Endodermal cell (in vitro differentiated cells): ENCODE results near the gene METTL2A. TPM values are rescaled to one million over a fixed set of nuclear protein-coding genes. Genes with fewer than 3 reads are reported as not detected.
A peak's percentile ranks its signal among the peaks of the same experiment; 100 is the strongest.
"Not testable (repeated sequence)": the region's sequence is repeated elsewhere in the genome, so short reads cannot be mapped to it uniquely, and the experiment has no call there.

Experiments
- DNase-seq: peaks from one replicate; pipeline ENCODE4 v3.0.0-alpha.2; 2017
- H3K27ac ChIP-seq: 2 replicates; pipeline ENCODE4 v1.5.1; 2013; ENCODE audit warnings: mild to moderate bottlenecking, low read depth, low read length, moderate library complexity
- H3K27me3 ChIP-seq: 2 replicates; pipeline ENCODE4 v1.6.1; 2013; ENCODE audit warnings: mild to moderate bottlenecking, low read length, moderate library complexity; ENCODE audit not compliant: insufficient read depth, control insufficient read depth, poor library complexity, severe bottlenecking
- H3K36me3 ChIP-seq: 2 replicates; pipeline ENCODE4 v1.7.0; 2013; ENCODE audit warnings: mild to moderate bottlenecking, low read length, moderate library complexity; ENCODE audit not compliant: control insufficient read depth, insufficient read depth
- H3K4me1 ChIP-seq: one replicate; pipeline ENCODE4 v1.7.0; 2013; ENCODE audit warnings: low read length; ENCODE audit not compliant: control insufficient read depth, insufficient read depth
- H3K4me3 ChIP-seq: 2 replicates; pipeline ENCODE4 v1.5.1; 2013; ENCODE audit warnings: mild to moderate bottlenecking, low read length, moderate library complexity
- H3K9ac ChIP-seq: 2 replicates; pipeline ENCODE4 v1.6.1; 2013; ENCODE audit warnings: mild to moderate bottlenecking, low read length, moderate library complexity; ENCODE audit not compliant: poor library complexity, severe bottlenecking; ENCODE audit errors: extremely low read depth
- H3K9me3 ChIP-seq: 2 replicates; pipeline ENCODE4 v1.6.1; 2013; ENCODE audit warnings: mild to moderate bottlenecking, low read length, moderate library complexity; ENCODE audit not compliant: control insufficient read depth
- H3K27ac Mint-ChIP-seq: 2 replicates; pipeline ENCODE4 v1.8.0; 2020; ENCODE audit warnings: mixed read lengths
- H3K27me3 Mint-ChIP-seq: 2 replicates; pipeline ENCODE4 v1.8.0; 2021; ENCODE audit warnings: mild to moderate bottlenecking, mixed read lengths; ENCODE audit not compliant: insufficient read depth
- H3K36me3 Mint-ChIP-seq: 2 replicates; pipeline ENCODE4 v1.8.0; 2020; ENCODE audit warnings: low read depth, mixed read lengths
- H3K4me1 Mint-ChIP-seq: 2 replicates; pipeline ENCODE4 v1.8.0; 2020; ENCODE audit warnings: mixed read lengths
- H3K4me3 Mint-ChIP-seq: 2 replicates; pipeline ENCODE4 v1.8.0; 2020; ENCODE audit warnings: mild to moderate bottlenecking, moderate library complexity, mixed read lengths
- H3K9me3 Mint-ChIP-seq: 2 replicates; pipeline ENCODE4 v1.8.0; 2020; ENCODE audit warnings: mild to moderate bottlenecking, mixed read lengths
- CTCF ChIP-seq: fragments of 200-600 bp; sonication (generic); conservative IDR thresholded peaks from 2 replicates; pipeline ENCODE4 v1.5.0; 2021; ENCODE audit warnings: antibody characterized with exemption, mild to moderate bottlenecking
- WGBS, 2 experiments: methylation state at CpG; one replicate each; pipeline versions ENCODE4 v1.1.5 to v1.1.7; 2013; ENCODE audit warnings: missing lambda C conversion rate in 2 of 2, mixed read lengths in 1 of 2; ENCODE audit not compliant: insufficient coverage in 1 of 2, insufficient read length in 1 of 2; 5-methylcytosine and 5-hydroxymethylcytosine counted together
- long read RNA-seq, 4 experiments: library from polyadenylated mRNA in 2 of 4; library from RNA in 1 of 4; library from capped mRNA in 1 of 4; stranded (forward) in 3 of 4; unstranded in 1 of 4; transcript quantifications; one replicate each; pipeline ENCODE4 v2.0.0, GENCODE V29; 2020 to 2021; ENCODE audit warnings: inconsistent platforms in 1 of 4
- polyA plus RNA-seq, 2 experiments: library from polyadenylated mRNA; stranded (reverse); fragments of 50-300 nt; gene quantifications; one replicate each; pipeline ENCODE4 v1.2.3, GENCODE V29; 2013
- total RNA-seq, 2 donors: library from RNA; stranded (reverse); fragmentation: NEBNext Ultra II Directional in 1 of 2; extraction: Animal tissue kit (Norgen Biotek cat#: 25700) in 1 of 2; gene quantifications; 2 replicates in 1 of 2; 3 replicates in 1 of 2; pipeline ENCODE4 v1.2.1, GENCODE V29; 2021

METTL2A gene
- total RNA-seq, result 10 to 100 TPM; 30.1 to 38.5 TPM
- 28.5 TPM for polyA plus RNA-seq (2013, experiment 1 of 2)
- polyA plus RNA-seq (2013, experiment 2 of 2), result 28.3 TPM
- long read RNA-seq, experiment 1, transcript METTL2A-201 (9 exons, 2,537 nt), result major isoform, 7 of 15 reads
- long read RNA-seq, experiment 1, partial matches to known transcripts, result 2 of 15 reads
- long read RNA-seq, experiment 1, other reads (novel, unspliced or antisense), result 4 of 15 reads
- long read RNA-seq, experiment 2, transcript METTL2A-202 (8 exons, 1,556 nt), result minor isoform, 7 of 39 reads
- long read RNA-seq, experiment 2, transcript METTL2A-201 (9 exons, 2,537 nt), result major isoform, 31 of 39 reads
- long read RNA-seq, experiment 2, partial matches to known transcripts, result 0 of 39 reads
- long read RNA-seq, experiment 2, other reads (novel, unspliced or antisense), result 1 of 39 reads
- long read RNA-seq, experiment 3, transcript METTL2A-202 (8 exons, 1,556 nt), result minor isoform, 34 of 154 reads
- long read RNA-seq, experiment 3, transcript METTL2A-201 (9 exons, 2,537 nt), result major isoform, 101 of 154 reads
- long read RNA-seq, experiment 3, partial matches to known transcripts, result 11 of 154 reads
- long read RNA-seq, experiment 3, other reads (novel, unspliced or antisense), result 8 of 154 reads
- long read RNA-seq, experiment 4, transcript METTL2A-202 (8 exons, 1,556 nt), result minor isoform, 14 of 138 reads
- long read RNA-seq, experiment 4, transcript METTL2A-201 (9 exons, 2,537 nt), result major isoform, 112 of 138 reads
- long read RNA-seq, experiment 4, partial matches to known transcripts, result 2 of 138 reads
- long read RNA-seq, experiment 4, other reads (novel, unspliced or antisense), result 10 of 138 reads

GRCh38 chr17:62423647-62424461 is at the start of gene METTL2A:
METTL2A (plus strand) TSS chr17:62423897; CDS start chr17:62423903, 6 bp downstream.
- peak within 1 kb of the TSS; percentile 98 for H3K4me3 Mint-ChIP-seq
- H3K27me3 ChIP-seq, H3K27me3 Mint-ChIP-seq, H3K9me3 Mint-ChIP-seq, H3K4me1 ChIP-seq, H3K9me3 ChIP-seq: not testable (repeated sequence)
- Histone ChIP-seq H3K4me3 (peak within 1 kb of the TSS; percentile 89), H3K27ac (peak within 1 kb of the TSS; percentile 78), H3K36me3 (peaks cover 14% of the 10 kb centered on the region), H3K9ac (peak within 1 kb of the TSS; percentile 90)
- H3K4me1 Mint-ChIP-seq, result peaks cover 11% of the 10 kb centered on the region
- peaks cover 20% of the 10 kb centered on the region for H3K36me3 Mint-ChIP-seq
- WGBS, 2 experiments, result 0% methylated on average over 28 to 58 of the region's 58 CpGs
- DNase-seq, result peak; percentile 99
- peak within 1 kb of the TSS; percentile 98 for H3K27ac Mint-ChIP-seq
- TF ChIP-seq CTCF, result peak; percentile 63

GRCh38 chr17:62380253-62380652 is 43.4 kb upstream of the METTL2A start, which contains the start of gene EFCAB3:
EFCAB3 (plus strand) TSS chr17:62380553; CDS start chr17:62382980, 2,427 bp downstream.
- H3K4me3 ChIP-seq, result no peak within 1 kb of the TSS
- peaks cover 8% of the 10 kb centered on the region for H3K27me3 ChIP-seq
- no peak for TF ChIP-seq CTCF
- H3K27ac ChIP-seq, result no peak within 1 kb of the TSS
- H3K9ac ChIP-seq, result no peak within 1 kb of the TSS
- Mint-ChIP-seq H3K9me3 (no peaks in the 10 kb centered on the region), H3K36me3 (no peaks in the 10 kb centered on the region), H3K27me3 (peaks cover 4% of the 10 kb centered on the region), H3K4me1 (no peaks in the 10 kb centered on the region), H3K27ac (no peak within 1 kb of the TSS), H3K4me3 (no peak within 1 kb of the TSS)
- no peak for DNase-seq
- H3K36me3 ChIP-seq, result no peaks in the 10 kb centered on the region
- H3K9me3 ChIP-seq, result no peaks in the 10 kb centered on the region
- H3K4me1 ChIP-seq, result no peaks in the 10 kb centered on the region
- WGBS, 2 experiments, result 88 to 90% methylated on average over 2 to 3 of the region's 3 CpGs

- H3K36me3 Mint-ChIP-seq, result no peaks in the 10 kb centered on the region
- no peaks in the 10 kb centered on the region for H3K4me1 Mint-ChIP-seq
- DNase-seq, result no peak
- H3K4me3 ChIP-seq, result no peak overlapping the region
- no peak overlapping the region for H3K27ac ChIP-seq
- no peak overlapping the region for H3K4me3 Mint-ChIP-seq
- H3K27ac Mint-ChIP-seq, result no peak overlapping the region
- H3K9me3 ChIP-seq, result no peaks in the 10 kb centered on the region
- WGBS, 2 experiments, result 92 to 96% methylated on average over 9 to 18 of the region's 18 CpGs
- peaks cover 4% of the 10 kb centered on the region for H3K27me3 Mint-ChIP-seq
- H3K9me3 Mint-ChIP-seq, result no peaks in the 10 kb centered on the region
- H3K27me3 ChIP-seq, result peaks cover 8% of the 10 kb centered on the region
- H3K36me3 ChIP-seq, result no peaks in the 10 kb centered on the region
- TF ChIP-seq CTCF, result no peak
- H3K9ac ChIP-seq, result no peak overlapping the region
- H3K4me1 ChIP-seq, result no peaks in the 10 kb centered on the region
Measured at GRCh38 chr17:62381561-62381960, 42.1 kb upstream of the METTL2A start.
